Mucosa of descending colon (tissue), 3 donors: ENCODE measurements around the gene SCYGR3. TPM values are rescaled to one million over a fixed set of nuclear protein-coding genes. Genes with fewer than 3 reads are reported as not detected.

ENCODE experiments used
- ATAC-seq: fragments of 200-7000 bp; cut with Tn5 transposase; one replicate; pipeline ENCODE4 v1.9.1; 2020; ENCODE audit warnings: mild to moderate bottlenecking, moderate library complexity
- DNase-seq, 3 donors: peaks; one replicate each; pipeline ENCODE4 v3.0.0-alpha.2; 2020
- H3K36me3 ChIP-seq: fragments of 200-600 bp; one replicate; pipeline ENCODE4 v1.8.0; 2021; ENCODE audit warnings: low read depth, mild to moderate bottlenecking
- H3K4me1 ChIP-seq: fragments of 200-600 bp; one replicate; pipeline ENCODE4 v1.8.0; 2021; ENCODE audit warnings: low read depth, mild to moderate bottlenecking
- H3K4me3 ChIP-seq: fragments of 200-600 bp; one replicate; pipeline ENCODE4 v1.8.0; 2021; ENCODE audit warnings: mild to moderate bottlenecking
- H3K9me3 ChIP-seq: fragments of 200-600 bp; one replicate; pipeline ENCODE4 v1.8.0; 2021; ENCODE audit warnings: mild to moderate bottlenecking
- intact Hi-C, 2 donors: fragments of 100-400 bp; cut with DNase I in 1 of 2; cut with micrococcal nuclease in 1 of 2; formaldehyde crosslinking; loops; one replicate each; pipeline versions ENCODE4 v1.11.0 to v1.11.1; 2022; cut with DNase I, micrococcal nuclease
- total RNA-seq, 3 donors: library from RNA; stranded (reverse); fragmentation: NEBNext Ultra II Directional in 2 of 3; extraction: Animal tissue kit (Norgen Biotek cat#: 25700) in 2 of 3; gene quantifications; one replicate each; pipeline versions ENCODE4 v1.2.1 to v1.2.4, GENCODE V29; 2021 to 2023
- TF ChIP-seq, protein P1 (sequence below): fragments of 200-600 bp; IDR thresholded peaks from one replicate; pipeline ENCODE4 v1.8.0; 2022; ENCODE audit warnings: antibody characterized with exemption, mild to moderate bottlenecking
- donor health status: DM: no; HTN: no; CAD: no; lungs with moderate emphysema.
- donor health status: DM: no; HTN: no; CAD: no.
- donor health status: DM: no; HTN: yes; CAD: no.

SCYGR3 gene
- total RNA-seq, 3 donors from 2014 or later, result not detected

DNA sequence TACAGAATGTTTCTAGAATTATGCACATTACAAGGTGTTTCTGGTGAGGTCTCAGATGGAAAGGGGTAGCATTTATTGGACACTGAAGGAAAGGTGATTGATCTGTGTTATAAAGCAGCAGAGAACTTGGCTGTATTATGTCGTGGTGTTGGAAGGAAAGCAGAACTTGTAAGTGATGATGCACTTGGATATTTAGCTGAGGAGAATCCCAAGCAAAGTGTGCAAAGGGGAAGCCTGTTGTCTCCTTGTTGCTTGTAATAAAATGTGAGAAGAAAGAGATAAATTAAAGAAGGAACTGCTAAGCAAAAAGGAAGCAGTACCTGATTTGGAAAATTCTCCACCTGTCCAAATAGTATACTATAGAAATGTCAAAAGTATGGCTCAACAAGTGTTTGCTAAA is 39.8 kb upstream of the SCYGR3 start:
- H3K36me3 ChIP-seq, result no peaks in the 10 kb centered on the region
- DNase-seq (no peak), ATAC-seq (no peak)
- intact Hi-C loops, result no loop called here
- TF ChIP-seq, protein P1, sequence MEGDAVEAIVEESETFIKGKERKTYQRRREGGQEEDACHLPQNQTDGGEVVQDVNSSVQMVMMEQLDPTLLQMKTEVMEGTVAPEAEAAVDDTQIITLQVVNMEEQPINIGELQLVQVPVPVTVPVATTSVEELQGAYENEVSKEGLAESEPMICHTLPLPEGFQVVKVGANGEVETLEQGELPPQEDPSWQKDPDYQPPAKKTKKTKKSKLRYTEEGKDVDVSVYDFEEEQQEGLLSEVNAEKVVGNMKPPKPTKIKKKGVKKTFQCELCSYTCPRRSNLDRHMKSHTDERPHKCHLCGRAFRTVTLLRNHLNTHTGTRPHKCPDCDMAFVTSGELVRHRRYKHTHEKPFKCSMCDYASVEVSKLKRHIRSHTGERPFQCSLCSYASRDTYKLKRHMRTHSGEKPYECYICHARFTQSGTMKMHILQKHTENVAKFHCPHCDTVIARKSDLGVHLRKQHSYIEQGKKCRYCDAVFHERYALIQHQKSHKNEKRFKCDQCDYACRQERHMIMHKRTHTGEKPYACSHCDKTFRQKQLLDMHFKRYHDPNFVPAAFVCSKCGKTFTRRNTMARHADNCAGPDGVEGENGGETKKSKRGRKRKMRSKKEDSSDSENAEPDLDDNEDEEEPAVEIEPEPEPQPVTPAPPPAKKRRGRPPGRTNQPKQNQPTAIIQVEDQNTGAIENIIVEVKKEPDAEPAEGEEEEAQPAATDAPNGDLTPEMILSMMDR, result no peak
- no peak overlapping the region for H3K4me3 ChIP-seq
- H3K4me1 ChIP-seq, result no peaks in the 10 kb centered on the region
- H3K9me3 ChIP-seq, result no peaks in the 10 kb centered on the region

DNA sequence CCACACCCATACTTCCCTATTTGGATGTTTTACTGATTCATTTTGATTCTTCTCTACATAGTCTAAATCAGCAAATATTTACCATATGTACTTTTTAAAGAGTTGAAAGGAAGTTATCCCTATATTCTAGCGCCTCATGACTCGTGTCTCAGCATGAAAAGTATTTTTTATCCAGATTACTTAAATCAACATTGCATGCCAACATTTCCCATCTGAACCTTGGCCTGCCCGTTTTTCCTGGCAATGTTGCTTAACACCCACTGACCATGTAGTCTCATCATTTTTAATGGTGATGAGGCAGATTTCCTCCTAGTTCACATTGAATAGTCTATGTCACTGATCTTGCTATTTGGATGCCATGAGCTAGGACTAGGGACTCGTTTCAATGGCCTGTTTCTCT is 38.8 kb upstream of the SCYGR3 start:
- Histone ChIP-seq H3K9me3 (no peaks in the 10 kb centered on the region), H3K36me3 (no peaks in the 10 kb centered on the region), H3K4me3 (no peak overlapping the region), H3K4me1 (no peaks in the 10 kb centered on the region)
- DNase-seq (no peak), ATAC-seq (no peak)
- TF ChIP-seq, protein P1, result no peak
- intact Hi-C loops, result no loop called here

DNA sequence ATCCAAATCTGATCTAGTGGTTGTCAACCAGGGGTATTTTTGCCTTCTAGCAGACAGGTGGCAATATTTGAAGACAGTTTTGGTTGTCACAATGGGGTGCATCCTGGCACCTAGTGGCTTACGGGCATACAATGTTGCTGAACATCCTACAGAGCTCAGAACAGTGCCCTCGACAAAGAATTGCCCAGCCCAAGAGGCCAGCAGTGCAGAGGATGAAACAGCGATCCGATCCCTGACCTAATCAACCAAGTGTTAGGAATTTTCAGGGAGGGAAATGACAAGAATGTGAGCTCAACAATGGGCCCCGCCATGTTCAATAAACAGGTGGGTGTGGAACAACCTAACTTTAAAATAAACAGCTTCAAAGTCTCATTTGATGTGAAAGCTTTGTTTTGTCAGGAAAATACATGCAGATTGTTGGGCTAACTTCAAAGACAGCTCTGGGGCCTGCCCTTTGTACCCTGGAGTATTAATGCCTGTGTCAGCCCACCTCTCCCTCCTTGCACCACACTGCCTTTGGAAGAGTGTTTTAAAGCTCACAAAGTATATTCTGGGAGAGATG is 29.4 kb upstream of the SCYGR3 start:
- DNase-seq (no peak), ATAC-seq (no peak)
- Histone ChIP-seq H3K4me3 (no peak overlapping the region), H3K4me1 (no peaks in the 10 kb centered on the region), H3K36me3 (no peaks in the 10 kb centered on the region), H3K9me3 (no peaks in the 10 kb centered on the region)
- intact Hi-C loops, result no loop called here
- TF ChIP-seq, protein P1, result no peak

DNA sequence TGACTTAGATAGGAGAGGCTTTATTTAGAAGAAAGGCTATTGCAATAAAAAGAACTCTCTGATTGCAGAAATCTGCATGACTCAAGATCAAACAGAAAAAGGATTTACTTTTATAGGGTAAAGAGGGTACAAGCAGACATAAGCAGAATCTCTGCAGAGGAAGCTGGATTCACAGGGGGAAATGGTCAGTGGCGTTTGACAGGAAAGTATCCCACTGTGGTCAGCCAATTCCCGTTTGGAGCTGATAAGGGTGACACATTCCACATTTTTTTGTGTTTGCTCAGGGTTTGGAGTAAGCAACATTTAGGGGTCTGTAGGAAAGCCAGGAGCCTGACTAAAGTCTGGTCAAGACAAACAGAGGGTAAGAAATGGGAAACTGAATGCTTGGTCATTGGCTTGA is 28.0 kb upstream of the SCYGR3 start:
- no peak for ATAC-seq

DNA sequence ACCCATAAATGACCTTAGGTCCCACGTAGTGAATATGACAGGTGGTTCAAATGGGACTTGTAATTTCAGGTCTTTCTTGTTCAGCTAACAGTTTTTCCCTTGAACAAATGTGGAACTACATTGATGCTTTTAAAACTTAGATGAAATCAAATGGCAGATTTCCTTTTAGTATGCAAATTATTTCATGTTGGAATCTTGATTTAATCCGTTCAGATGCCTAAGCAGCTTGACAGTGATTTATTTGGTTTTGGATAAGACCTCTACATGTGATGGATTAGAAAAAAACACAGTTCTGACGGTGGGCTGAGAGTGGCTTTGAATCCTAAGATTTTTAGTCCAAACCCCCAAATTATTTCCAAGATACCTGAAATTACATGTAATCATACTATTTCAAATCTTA is 19.6 kb upstream of the SCYGR3 start:
- Histone ChIP-seq H3K4me3 (no peak overlapping the region), H3K9me3 (no peaks in the 10 kb centered on the region), H3K4me1 (no peaks in the 10 kb centered on the region), H3K36me3 (no peaks in the 10 kb centered on the region)
- DNase-seq, result no peak
- ATAC-seq, result no peak
- TF ChIP-seq, protein P1, result no peak
- intact Hi-C loops, result no loop called here

More for the DNA sequence above, 28.0 kb upstream of the SCYGR3 start:
- no peaks in the 10 kb centered on the region for H3K9me3 ChIP-seq
- TF ChIP-seq, protein P1, result no peak
- DNase-seq, result no peak
- no peak overlapping the region for H3K4me3 ChIP-seq
- intact Hi-C loops, result no loop called here
- H3K4me1 ChIP-seq, result no peaks in the 10 kb centered on the region
- H3K36me3 ChIP-seq, result no peaks in the 10 kb centered on the region

DNA sequence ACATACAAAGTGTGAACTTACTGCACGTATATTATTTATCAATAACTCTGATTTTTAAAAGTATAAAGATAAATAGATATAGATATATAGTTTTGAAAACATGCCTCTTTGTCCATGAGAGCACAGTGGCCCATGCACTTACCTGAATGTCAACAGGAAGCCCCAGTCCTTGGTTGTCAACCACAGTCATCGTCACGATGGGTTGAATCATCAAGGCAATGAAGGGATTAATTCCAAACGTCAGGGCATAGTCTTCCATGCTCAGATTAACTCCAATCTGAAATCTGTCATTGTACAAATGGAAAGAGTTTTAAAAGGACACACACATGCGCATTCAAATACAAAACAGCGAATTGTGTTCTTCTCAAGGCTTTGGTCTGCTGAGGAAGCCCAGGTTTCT is 18.2 kb upstream of the SCYGR3 start:
- intact Hi-C loops, result no loop called here
- Histone ChIP-seq H3K4me1 (no peaks in the 10 kb centered on the region), H3K4me3 (no peak overlapping the region), H3K36me3 (no peaks in the 10 kb centered on the region), H3K9me3 (no peaks in the 10 kb centered on the region)
- no peak for DNase-seq
- no peak for ATAC-seq
- TF ChIP-seq, protein P1, result no peak
